Measurements from ENCODE around the gene MYRIP.

MYRIP gene

DNA sequence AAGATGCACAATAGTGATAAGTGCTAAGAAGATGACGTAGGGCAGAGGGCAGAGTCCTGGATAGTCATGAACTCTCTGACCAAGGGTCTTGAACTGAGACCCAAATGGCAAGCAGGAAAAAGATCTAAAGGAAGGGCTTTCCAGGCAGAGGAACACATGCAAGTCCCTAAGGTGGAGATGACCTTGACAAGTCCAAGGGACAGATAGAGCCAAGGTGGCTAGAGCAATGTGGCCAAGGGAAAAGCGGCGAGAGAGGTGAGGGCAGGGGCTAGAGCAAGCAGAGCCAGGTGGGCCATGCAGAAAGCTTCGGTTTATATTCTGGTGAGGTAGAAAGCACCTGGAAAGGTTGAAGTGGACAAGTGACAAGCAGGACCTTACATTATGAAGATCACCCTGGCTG lies 414.4 kb downstream of the MYRIP start:
- H3K4me3 ChIP-seq, result no peak overlapping the region
- H3K36me3 ChIP-seq (ENCODE audit: insufficient read depth, low read length), result no peaks in the 10 kb centered on the region
- TF ChIP-seq POLR2AphosphoS5 (IDR thresholded peaks at IDR 0.05; ENCODE audit: borderline replicate concordance, low read depth, low read length), result no peak
- no peak for TF ChIP-seq EZH2 (IDR thresholded peaks at IDR 0.05)
- TF ChIP-seq FOXP2 (optimal IDR thresholded peaks at IDR 0.05; ENCODE audit: control extremely low read depth, extremely low read length, insufficient read depth), result no peak
- H3K9ac ChIP-seq (ENCODE audit: insufficient read length), result no peak overlapping the region
- no peak for DNase-seq (ENCODE audit: low read depth, low spot score)
- no peaks in the 10 kb centered on the region for H3K9me3 ChIP-seq (ENCODE audit: low read depth, low read length)
- no peak overlapping the region for H3K27ac ChIP-seq

DNA sequence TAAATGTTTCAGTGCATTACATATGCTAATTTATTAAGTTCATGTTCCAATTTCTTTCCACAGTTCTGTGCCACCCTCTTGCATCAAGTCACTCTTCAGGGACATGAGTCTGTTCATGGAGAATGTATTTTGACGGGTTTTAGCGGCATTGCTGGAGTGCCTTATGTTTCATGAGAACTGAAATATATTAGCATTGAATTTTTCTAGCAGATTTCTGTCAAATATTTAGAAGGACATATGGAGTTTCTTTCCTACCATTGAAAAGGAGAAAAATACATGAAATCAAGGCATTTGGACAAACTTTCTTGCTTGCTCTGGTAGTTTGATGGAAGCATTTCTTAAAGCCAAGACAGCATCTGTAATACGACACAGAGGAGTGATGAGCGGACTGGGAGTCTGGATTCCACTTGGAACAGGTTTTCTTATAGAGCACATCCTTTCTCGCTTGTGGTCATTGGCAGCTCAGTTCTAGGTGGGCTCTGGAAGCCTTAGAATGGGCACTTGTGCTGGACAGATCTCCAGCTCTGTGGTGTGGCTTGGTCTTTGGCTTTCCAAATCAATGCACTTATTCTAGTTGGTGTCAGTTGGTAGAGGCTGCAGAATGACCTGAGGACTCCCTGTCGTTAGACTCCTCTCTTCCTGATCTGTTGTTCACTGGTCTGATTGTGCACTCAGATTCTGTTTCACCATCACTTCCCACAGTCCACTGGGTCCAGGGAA lies 415.5 kb downstream of the MYRIP start:
- Histone ChIP-seq H3K9me3 (ENCODE audit: low read depth, low read length) (no peaks in the 10 kb centered on the region), H3K36me3 (ENCODE audit: insufficient read depth, low read length) (no peaks in the 10 kb centered on the region), H3K4me3 (no peak overlapping the region), H3K9ac (ENCODE audit: insufficient read length) (no peak overlapping the region), H3K27ac (no peak overlapping the region)
- TF ChIP-seq POLR2AphosphoS5 (IDR thresholded peaks at IDR 0.05; ENCODE audit: borderline replicate concordance, low read depth, low read length), result no peak
- no peak for DNase-seq (ENCODE audit: low read depth, low spot score)

DNA sequence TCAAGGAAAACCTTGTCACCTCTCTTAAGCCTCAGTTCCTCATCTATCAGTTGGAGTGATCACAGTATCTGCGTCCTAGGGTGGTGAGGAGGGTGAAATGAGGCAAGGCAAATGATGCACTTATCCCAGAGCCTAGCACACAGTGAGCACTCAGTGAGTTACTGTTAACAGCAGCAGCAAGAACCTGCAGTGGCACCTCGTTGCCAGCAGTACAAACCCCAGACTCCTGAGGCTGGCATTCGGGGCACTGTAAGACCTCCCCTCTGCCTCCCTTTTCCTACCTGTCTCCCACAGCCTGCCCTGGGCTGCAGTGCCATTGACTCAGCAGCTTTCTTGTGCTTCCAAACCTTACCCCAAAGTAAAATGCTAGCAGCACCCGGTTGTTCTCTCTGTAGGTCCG lies 417.2 kb downstream of the MYRIP start:
- TF ChIP-seq POLR2AphosphoS5 (IDR thresholded peaks at IDR 0.05; ENCODE audit: borderline replicate concordance, low read depth, low read length) (no peak), FOXP2 (optimal IDR thresholded peaks at IDR 0.05; ENCODE audit: control extremely low read depth, extremely low read length, insufficient read depth) (no peak), EZH2 (IDR thresholded peaks at IDR 0.05) (no peak)
- H3K27ac ChIP-seq, result no peak overlapping the region
- H3K36me3 ChIP-seq (ENCODE audit: insufficient read depth, low read length), result no peaks in the 10 kb centered on the region
- H3K4me3 ChIP-seq, result no peak overlapping the region
- no peaks in the 10 kb centered on the region for H3K9me3 ChIP-seq (ENCODE audit: low read depth, low read length)
- no peak for DNase-seq (ENCODE audit: low read depth, low spot score)
- H3K9ac ChIP-seq (ENCODE audit: insufficient read length), result no peak overlapping the region

DNA sequence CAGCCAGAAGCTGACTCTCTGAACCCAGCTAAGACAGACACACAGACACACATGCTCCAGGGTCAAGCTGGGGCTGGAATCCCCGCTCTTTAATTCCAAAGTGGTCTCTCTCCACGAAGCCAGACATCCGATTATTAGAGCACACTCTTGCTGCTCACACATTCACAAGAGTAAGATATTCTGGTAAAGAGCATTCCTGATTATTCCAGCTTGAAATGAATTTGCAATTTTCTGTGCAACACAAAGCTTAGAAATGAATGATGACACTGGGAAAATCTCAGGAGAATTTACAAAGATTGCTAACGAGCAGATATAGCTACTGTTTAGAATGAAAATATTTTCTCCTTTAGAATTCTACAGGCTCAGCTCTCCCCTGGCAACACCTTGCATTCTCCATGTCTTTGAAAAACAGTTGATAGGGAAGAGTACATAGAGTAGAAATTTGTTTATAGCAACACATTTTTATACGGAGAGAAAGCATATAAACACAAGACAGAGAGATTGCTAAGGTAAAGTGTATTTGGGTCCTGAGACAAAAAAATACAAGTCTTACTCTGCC lies 419.5 kb downstream of the MYRIP start:
- Histone ChIP-seq H3K9ac (ENCODE audit: insufficient read length) (no peak overlapping the region), H3K4me3 (no peak overlapping the region), H3K36me3 (ENCODE audit: insufficient read depth, low read length) (no peaks in the 10 kb centered on the region), H3K9me3 (ENCODE audit: low read depth, low read length) (no peaks in the 10 kb centered on the region), H3K27ac (no peak overlapping the region)
- no peak for DNase-seq (ENCODE audit: low read depth, low spot score)
- TF ChIP-seq EZH2 (IDR thresholded peaks at IDR 0.05), result no peak
- TF ChIP-seq FOXP2 (optimal IDR thresholded peaks at IDR 0.05; ENCODE audit: control extremely low read depth, extremely low read length, insufficient read depth), result no peak
- TF ChIP-seq POLR2AphosphoS5 (IDR thresholded peaks at IDR 0.05; ENCODE audit: borderline replicate concordance, low read depth, low read length), result no peak

DNA sequence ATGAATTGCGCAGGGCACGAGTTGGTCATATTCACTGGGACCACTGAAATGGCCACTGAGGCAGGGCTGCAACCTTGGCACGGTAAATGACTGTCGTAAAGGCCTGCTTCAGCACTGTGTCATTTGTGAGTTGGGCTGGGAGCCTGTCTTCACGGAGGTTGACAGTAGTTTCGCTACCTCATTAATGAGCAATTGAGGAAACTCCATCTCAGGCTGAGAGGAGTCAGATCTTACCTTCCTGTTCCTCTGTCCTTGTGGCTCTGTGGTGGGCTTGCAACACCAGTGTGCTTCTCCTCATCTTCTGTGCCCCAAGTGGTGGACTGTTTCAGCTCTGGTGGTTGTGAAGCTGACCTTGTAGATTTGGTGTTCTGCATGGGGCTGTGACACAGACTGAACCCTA lies 420.0 kb downstream of the MYRIP start:
- H3K4me3 ChIP-seq, result no peak overlapping the region
- no peak overlapping the region for H3K27ac ChIP-seq
- no peak for DNase-seq (ENCODE audit: low read depth, low spot score)
- H3K9me3 ChIP-seq (ENCODE audit: low read depth, low read length), result no peaks in the 10 kb centered on the region
- H3K36me3 ChIP-seq (ENCODE audit: insufficient read depth, low read length), result no peaks in the 10 kb centered on the region
- no peak overlapping the region for H3K9ac ChIP-seq (ENCODE audit: insufficient read length)
- TF ChIP-seq FOXP2 (optimal IDR thresholded peaks at IDR 0.05; ENCODE audit: control extremely low read depth, extremely low read length, insufficient read depth) (no peak), POLR2AphosphoS5 (IDR thresholded peaks at IDR 0.05; ENCODE audit: borderline replicate concordance, low read depth, low read length) (no peak)

DNA sequence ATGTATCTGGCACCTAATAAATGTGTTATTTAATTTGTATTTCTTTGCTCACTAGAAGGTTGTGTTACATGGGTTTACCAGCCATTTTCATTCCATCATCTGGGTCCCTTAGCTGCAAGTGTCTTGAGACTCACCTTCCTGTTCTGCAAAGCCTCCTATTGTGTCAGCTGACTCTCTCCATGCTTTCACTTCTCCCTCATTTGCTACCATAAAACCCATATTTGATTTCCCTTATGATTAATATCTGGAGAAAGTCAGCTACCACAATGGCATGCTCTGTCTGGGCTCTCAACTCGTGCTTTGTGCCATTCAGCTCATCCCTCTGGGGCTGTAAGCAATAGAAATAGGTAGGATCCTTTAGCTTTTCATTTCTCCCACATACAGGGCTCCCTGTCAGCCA lies 420.6 kb downstream of the MYRIP start:
- Histone ChIP-seq H3K36me3 (ENCODE audit: insufficient read depth, low read length) (no peaks in the 10 kb centered on the region), H3K9me3 (ENCODE audit: low read depth, low read length) (no peaks in the 10 kb centered on the region), H3K4me3 (no peak overlapping the region), H3K27ac (no peak overlapping the region), H3K9ac (ENCODE audit: insufficient read length) (no peak overlapping the region)
- TF ChIP-seq POLR2AphosphoS5 (IDR thresholded peaks at IDR 0.05; ENCODE audit: borderline replicate concordance, low read depth, low read length) (no peak), EZH2 (IDR thresholded peaks at IDR 0.05) (no peak), FOXP2 (optimal IDR thresholded peaks at IDR 0.05; ENCODE audit: control extremely low read depth, extremely low read length, insufficient read depth) (no peak)
- no peak for DNase-seq (ENCODE audit: low read depth, low spot score)

DNA sequence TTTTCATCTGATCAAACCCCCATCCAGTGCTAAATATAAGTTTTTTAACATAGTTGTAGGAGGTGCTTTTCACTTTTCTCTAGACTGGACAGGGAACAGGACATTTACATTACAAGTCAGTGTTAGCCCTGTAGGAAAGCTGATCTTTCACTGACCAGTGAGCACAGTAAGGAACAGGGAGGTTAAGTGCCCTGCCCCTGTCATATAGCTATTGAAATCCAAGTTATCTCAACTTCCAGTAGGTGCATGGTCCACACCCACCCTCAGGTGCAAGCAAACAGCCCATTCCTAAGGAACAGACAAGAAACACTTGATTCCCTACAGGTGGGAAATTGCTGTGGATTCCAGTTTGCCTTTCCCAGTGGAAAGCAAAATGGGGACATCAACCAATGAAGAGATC lies 421.0 kb downstream of the MYRIP start:
- Histone ChIP-seq H3K9me3 (ENCODE audit: low read depth, low read length) (no peaks in the 10 kb centered on the region), H3K4me3 (no peak overlapping the region), H3K27ac (no peak overlapping the region), H3K36me3 (ENCODE audit: insufficient read depth, low read length) (no peaks in the 10 kb centered on the region), H3K9ac (ENCODE audit: insufficient read length) (no peak overlapping the region)
- no peak for DNase-seq (ENCODE audit: low read depth, low spot score)
- TF ChIP-seq EZH2 (IDR thresholded peaks at IDR 0.05), result no peak
- TF ChIP-seq POLR2AphosphoS5 (IDR thresholded peaks at IDR 0.05; ENCODE audit: borderline replicate concordance, low read depth, low read length), result no peak
- no peak for TF ChIP-seq FOXP2 (optimal IDR thresholded peaks at IDR 0.05; ENCODE audit: control extremely low read depth, extremely low read length, insufficient read depth)

DNA sequence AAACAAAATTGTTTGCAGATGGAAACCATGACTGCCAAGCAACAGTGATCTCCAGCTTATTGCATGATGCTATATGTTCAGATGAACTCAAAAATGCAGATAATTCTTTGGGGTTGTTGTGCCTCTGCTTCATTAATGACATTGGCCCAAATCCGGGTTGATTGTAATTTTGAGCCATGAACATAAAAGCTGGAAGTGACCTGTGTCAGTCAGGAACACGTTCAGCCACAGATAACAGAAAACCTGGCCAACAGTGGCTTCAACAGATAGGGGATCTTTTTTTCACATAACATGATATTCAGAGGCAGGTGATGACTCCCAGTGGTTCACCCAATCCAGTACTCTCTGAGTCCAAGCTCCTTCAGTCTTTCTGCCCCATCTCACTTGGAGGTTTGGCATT lies 423.2 kb downstream of the MYRIP start:
- H3K36me3 ChIP-seq (ENCODE audit: insufficient read depth, low read length), result no peaks in the 10 kb centered on the region
- no peak for DNase-seq (ENCODE audit: low read depth, low spot score)
- no peak overlapping the region for H3K9ac ChIP-seq (ENCODE audit: insufficient read length)
- TF ChIP-seq FOXP2 (optimal IDR thresholded peaks at IDR 0.05; ENCODE audit: control extremely low read depth, extremely low read length, insufficient read depth) (no peak), EZH2 (IDR thresholded peaks at IDR 0.05) (no peak)
- no peaks in the 10 kb centered on the region for H3K9me3 ChIP-seq (ENCODE audit: low read depth, low read length)
- no peak overlapping the region for H3K4me3 ChIP-seq
- no peak overlapping the region for H3K27ac ChIP-seq

DNA sequence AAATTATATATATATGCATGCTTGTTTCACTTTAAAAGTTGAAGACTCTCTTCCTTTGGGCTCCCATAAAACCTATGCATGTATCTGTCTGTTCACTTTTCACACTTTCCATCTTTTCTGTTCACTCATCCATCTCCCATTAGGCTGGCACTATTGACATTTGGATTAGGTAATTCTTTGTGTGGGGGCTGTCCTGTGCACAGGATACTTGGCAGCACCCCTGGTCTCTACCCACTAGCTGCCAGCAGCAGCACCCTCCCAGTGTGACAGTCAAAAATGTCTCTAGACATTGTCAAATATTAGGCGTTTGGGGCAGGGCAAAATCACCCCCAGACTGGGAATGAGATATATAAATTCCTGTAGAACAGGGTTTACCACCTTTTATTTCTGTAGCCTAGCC lies 427.8 kb downstream of the MYRIP start:
- Histone ChIP-seq H3K9me3 (ENCODE audit: low read depth, low read length) (no peaks in the 10 kb centered on the region), H3K9ac (ENCODE audit: insufficient read length) (no peak overlapping the region), H3K36me3 (ENCODE audit: insufficient read depth, low read length) (no peaks in the 10 kb centered on the region), H3K4me3 (no peak overlapping the region), H3K27ac (no peak overlapping the region)
- TF ChIP-seq EZH2 (IDR thresholded peaks at IDR 0.05) (no peak), FOXP2 (optimal IDR thresholded peaks at IDR 0.05; ENCODE audit: control extremely low read depth, extremely low read length, insufficient read depth) (no peak), POLR2AphosphoS5 (IDR thresholded peaks at IDR 0.05; ENCODE audit: borderline replicate concordance, low read depth, low read length) (no peak)
- DNase-seq (ENCODE audit: low read depth, low spot score), result no peak
